ENCODE data around the gene SCAP.
A peak's percentile ranks its signal among the peaks of the same experiment; 100 is the strongest.
"Not testable (repeated sequence)": the region's sequence is repeated elsewhere in the genome, so short reads cannot be mapped to it uniquely, and the experiment has no call there.

Gene SCAP

DNA sequence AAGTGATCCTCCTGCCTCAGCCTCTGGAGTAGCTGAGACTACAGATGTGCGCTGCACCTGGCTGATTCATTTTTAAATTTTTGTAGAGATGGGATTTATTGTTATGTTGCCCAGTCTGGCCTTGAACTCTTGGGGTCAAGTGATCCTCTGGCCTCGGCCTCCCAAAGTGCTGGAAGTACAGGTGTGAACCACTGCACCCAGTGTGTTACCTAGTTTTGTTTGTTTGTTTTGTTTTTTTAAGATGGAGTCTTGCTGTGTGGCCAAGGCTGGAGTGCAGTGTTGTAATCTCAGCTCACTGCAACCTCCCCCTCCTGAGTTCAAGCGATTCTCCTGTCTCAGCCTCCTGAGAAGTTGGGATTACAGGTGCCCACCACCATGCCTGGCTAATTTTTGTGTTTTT, 82.8 kb downstream of the SCAP start:
- DNase-seq, result no peak

DNA sequence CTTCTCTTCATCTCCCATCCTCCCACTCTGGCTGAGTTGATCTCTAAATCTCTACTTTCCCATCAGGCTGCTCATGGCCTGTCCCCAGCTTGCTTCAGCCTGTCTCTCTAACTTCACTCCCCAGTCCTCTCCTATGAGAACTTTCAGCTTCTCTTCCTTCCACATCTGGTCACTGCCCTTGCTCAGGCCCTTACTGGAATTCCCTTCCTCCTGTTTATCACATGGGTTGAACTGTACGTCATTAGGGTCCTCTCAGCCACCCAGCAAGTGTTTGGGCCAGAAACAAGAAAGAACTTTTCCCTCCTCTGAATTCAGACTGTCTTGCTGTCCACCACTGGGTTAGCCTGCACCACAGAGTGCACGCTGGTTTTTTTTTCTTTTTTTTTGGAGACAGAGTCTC, 89.9 kb downstream of the SCAP start:
- DNase-seq, result no peak

DNA sequence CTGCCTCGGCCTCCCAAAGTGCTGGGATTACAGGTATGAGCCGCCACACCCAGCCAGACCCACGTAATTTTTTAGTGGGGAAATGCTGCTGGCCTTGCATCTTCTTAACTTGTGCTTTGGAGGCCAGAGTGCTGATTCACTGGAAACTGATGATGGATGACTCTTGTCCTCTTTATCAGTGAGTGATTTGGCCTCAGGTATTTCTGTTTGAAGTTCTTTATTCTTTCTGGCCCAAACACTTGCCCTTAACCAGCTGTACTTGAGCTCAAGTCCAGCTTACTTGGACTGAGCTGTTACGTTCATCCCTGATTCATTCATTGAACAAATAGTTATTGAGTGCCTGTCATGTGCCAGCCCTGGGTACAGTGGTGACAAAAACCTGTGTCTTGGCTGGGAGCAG, 90.7 kb downstream of the SCAP start:
- no peak for DNase-seq

DNA sequence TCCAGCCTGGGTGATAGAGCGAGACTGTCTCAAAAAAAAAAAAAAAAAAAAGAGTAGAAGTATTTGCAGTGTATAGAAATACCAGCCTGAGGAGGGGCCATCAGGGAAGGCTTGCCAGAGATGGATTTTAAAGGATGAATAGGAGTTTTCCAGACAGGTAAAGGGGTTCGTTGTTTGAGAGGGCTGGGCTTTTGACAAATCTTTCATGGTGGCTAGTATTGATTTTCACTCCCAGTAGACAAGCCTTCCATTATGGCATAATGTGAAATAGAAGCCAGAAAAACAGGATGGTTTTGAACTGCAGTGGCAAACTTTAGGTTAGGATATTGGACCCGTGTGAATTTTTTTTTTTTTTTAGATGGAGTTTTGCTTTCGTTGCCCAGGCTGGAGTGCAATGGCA, 91.3 kb downstream of the SCAP start:
- no peak for DNase-seq

DNA sequence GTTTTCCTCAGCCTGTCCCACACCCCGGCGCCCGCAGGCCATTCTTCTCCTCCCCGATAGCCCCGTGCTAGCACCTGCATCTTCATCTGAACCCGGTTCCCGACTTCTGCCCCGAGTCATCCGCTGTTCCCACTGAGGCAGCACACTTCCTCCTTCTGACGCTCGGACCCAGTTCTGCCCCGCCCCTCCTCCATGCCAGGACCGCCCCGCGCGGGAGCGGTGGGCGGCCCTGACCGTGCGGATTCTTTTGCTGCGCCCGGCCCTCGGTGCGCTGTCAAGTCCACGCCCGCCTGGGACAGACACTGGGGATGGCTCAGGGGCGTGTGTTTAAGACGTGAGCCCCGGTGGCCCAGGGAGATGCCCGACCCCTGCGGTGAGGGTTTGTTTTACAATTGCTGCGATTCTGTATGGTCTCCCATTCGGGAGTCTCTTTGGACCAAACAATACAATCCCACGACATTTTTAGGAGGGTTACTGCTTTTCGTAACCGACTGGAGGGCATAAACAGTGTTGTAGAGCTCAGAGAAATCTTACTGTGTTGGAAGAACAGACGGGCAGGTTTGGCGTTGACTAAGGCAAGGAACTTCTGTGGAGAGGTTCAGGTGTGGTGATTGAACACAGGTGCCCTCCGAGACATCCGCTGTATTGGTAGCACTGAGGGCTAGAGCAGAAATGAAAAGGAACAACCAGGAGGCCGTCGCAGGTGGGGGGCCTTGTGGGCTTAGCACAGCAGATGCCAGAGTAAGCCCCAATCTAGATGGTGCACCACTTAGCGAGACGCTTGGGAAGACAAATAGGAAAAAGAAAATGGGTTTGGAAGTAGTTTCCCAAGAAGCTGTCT, 94.2 kb downstream of the SCAP start:
- peak; percentile 92 for DNase-seq

DNA sequence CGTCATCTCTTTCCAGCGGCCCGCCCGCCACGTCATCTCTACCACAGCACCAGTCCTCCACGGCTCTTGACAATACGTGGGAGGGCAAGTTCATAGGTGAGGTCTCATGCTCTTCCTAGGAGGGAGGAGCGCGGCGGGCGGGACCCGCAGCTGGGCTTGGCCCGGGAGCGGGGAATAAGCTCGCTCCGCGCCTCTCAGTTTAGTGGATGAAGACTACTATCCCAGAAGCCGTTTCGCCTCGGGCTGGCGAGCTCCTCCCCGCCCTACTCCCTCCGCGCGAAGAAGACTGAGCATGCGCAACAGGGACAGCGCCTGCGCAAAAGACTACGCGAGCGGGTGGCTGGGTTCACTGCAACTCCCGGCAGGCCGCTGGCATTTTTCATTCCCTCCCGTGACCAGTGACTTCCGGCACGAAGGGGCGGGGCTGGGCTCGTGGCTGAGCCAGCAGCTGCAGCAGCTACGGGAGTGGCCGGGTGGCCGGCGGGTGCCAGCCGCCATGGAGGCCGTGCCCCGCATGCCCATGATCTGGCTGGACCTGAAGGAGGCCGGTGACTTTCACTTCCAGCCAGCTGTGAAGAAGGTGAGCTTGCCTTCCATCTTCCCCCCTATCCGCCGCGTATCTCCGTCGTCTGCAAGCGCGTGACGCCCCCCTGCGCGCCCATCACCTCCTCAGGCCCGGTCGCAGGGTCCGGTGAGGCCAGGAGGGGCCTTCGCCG, 95.0 kb downstream of the SCAP start, which contains the start of gene PTPN23:
Gene PTPN23 (plus strand): TSS at position 421 of the 716 bp plus-strand sequence. CDS start 76 bp downstream, at position 497.
- DNase-seq, result peak; percentile 99

DNA sequence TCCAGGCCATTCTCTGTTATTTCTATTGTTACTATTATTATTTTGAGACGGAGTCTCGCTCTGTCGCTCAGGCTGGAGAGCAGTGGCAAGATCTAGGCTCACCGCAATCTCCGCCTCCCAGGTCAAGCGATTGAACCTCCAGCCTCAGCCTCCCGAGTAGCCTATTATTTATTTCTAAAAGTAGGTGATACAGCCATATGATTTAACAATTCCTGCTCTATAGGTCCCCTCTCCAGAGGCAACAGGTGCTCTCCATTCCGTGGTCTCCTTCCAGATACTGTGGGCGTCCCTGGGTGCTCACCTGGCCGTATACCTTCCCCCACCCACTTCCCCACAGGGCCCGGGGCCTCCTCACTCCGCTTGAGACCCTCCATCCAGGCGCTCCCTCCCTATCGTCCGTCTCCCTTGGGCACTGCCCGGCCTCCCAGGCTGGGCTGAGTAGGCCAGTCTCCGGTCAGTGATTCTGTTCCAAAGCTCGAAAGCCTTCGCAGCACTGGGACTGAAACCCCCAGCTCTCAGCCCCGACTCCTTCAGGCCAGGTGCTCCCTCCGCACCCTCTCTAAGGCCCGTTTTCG, 95.6 kb downstream of the SCAP start:
- DNase-seq, result no peak

DNA sequence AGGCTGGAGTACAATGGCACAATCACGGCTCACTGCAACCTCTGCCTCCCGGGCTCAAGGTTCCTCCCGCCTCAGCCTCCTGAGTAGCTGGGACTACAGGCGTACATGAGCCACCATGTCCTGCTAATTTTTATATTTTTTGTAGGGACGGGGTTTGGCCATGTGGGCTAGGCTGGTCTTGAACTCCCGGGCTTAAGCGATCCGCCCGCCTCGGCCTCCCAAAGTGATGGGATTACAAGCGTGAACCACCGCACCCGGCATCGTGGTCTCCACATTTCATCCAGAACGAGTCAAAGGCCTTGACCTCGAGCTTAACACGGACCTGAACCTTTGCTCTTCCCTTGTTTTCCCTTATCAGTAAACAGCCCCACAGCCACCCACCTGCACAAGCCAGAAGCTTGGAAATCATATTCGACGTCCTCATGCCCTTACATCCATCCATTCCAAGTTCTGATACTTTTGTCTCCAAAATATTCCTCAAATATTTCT, 96.3 kb downstream of the SCAP start:
- no peak for DNase-seq

DNA sequence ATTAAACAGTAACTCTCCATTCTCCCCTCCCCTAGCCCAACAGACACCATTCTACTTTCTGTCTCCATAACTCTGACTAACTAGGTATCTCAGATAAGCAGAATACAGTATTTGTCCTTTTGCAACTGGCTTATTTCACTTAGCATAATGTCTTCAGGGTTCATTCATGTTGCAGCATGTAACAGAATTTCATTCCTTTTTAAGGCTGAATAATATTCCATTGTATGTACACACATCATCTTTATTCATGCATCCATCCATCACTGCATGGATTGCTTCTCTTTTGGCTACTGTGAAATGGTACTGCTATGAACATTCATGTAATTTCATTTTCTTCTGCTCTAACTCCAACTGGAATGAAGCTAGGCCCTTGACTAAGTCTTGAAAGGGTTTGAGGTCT, 96.9 kb downstream of the SCAP start:
- DNase-seq, result no peak

DNA sequence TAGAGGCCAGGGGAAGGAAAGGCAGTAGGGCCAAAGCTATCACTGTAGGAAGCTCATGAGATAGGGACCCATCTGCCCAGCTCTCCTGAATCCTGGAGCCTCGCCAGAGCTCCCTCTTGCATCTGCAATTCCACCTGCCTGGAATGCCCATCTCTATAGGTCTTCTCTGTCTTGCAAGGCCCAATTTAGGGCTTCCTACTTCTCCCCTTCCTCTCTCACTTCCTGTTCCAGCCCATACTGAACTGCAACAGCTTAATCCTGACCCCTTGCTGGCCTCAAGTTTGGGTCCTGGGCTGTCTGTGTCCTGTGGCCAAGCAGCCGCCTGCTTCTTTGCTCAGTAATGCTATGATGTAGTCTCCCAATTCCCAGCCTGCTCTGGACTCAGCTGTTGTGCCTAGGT, 98.6 kb downstream of the SCAP start:
- peak; percentile 56 for DNase-seq

DNA sequence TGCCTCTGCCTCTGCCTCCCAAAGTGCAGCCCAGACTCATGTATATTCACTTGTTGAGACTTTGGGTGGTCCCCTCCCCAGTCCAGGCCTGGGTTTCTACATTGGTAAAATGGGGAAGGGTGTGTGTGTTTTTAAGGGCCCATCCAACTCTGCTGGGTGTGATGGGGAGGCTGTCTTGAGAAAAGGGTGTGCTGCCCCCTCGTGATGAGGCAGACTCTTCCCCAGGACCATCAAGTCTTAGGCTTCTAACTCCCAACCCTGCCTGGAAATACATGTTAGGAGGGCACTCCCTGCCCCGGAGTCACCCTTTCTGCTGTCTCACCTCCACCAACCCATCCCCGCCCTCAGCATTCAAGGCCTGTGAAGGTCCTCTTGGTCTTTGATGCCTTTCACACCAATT, 99.3 kb downstream of the SCAP start:
- DNase-seq, result no peak

DNA sequence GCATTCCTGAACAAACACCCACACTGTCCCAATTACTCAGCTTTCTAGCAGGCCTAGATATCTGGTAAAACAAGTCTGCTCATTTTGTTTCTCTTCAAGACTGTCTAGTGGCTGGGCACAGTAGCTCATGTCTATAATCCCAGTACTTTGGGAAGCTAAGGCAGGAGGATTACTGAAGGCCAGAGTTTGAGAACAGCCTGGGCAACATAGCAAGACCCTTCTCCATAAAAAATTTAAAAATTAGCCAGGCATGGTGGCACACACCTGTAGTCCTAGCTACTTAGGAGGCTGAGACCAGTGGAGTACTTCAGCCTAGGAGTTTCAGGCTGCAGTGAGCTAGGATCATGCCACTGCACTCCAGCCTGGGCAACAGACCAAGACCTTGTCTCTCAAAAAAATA, 101.2 kb downstream of the SCAP start:
- no peak for DNase-seq

DNA sequence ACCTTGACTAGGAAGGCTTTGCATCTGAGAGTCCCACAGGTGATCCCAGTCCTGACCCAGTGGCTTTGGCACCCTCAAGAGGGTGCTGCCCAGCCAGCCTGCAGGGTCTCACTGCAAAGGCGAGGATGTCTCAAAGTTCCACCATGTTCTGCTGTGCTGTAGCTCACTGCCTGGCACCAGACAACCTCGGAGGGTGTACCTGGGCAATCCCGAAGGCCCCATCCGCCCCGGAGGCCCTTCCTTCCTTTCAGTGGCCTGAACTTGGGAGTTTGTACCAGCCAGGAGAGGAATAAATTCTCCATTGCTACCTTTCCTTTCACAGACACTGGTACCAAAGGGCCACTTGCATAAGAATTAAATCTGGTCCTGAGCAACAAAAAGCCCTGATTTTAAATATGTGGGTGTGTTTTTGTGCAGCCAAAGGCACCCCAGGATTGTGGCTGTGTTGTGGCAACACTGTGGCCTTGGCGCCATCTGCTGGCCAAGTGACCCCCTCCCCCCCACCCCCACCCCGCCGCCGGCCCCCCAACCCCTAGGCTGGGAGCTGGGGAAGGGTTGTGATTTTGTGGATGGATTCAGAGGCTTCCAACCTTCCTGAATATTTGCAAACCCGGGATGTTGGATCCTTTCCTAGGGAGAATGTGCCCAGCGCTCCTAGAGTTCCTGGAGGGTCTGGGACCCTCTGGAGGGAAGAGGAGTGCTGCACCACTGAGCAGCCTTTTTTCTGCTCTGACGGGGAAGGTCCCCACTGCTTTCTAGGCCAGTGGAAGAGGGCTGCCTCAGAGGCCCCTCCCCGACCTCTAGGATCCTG, 104.6 kb downstream of the SCAP start:
- peak; percentile 13 for DNase-seq

DNA sequence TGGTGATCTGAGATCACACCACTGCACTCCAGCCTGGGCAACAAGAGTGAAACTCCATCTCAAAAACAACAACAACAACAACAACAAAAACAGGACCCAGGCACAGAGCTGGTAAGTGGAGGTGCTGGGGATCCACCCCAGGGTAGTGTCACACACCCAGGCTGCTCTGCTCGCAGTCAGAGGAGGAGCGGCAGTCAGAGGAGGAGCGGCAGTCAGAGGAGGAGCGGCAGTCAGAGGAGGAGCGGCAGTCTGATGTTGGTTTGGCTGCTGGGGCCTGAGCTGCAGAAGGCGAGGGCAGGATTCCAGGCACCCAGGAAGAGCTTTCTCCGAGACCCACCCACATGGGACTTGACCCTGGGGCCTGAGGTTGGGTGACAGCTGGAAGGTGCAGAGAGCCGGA, 105.7 kb downstream of the SCAP start:
- DNase-seq, result not testable (repeated sequence)

DNA sequence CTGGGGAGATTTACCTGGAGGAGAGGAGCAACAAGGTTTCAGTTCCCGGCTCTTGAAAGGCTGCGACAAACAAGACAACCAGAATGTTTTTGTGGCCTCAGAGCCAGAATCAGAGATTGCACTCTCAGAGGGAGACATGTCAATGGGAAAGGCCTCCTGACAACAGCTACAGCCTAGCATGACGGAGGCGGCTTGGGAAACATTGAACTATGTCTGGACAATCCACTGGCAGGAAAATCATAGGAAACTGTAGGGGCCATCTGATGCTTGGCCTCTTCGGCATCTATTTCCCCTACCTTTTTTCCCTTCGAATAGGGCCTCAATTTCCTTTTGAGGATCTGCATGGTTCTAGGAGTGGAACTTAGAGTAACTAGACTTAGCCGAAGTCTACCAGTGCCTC, 108.1 kb downstream of the SCAP start:
- DNase-seq, result no peak

DNA sequence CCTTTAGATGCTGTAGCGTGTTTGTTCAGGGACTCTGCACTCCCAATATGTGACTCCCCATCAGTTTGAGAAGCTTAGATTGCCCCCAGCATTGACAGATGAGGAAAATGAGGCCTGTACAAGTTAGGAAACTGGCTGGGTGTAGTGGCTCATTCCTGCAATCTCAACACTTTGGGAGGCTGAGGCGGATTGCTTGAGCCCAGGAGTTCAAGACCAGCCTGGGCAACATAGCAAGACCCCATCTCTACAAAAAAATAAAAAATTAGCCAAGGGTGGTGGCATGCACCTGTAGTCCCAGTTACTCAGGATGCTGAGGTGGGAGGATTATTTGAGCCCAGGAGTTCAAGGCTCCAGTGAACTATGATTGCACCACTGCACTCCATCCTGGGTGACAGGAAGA, 108.9 kb downstream of the SCAP start:
- DNase-seq, result no peak

DNA sequence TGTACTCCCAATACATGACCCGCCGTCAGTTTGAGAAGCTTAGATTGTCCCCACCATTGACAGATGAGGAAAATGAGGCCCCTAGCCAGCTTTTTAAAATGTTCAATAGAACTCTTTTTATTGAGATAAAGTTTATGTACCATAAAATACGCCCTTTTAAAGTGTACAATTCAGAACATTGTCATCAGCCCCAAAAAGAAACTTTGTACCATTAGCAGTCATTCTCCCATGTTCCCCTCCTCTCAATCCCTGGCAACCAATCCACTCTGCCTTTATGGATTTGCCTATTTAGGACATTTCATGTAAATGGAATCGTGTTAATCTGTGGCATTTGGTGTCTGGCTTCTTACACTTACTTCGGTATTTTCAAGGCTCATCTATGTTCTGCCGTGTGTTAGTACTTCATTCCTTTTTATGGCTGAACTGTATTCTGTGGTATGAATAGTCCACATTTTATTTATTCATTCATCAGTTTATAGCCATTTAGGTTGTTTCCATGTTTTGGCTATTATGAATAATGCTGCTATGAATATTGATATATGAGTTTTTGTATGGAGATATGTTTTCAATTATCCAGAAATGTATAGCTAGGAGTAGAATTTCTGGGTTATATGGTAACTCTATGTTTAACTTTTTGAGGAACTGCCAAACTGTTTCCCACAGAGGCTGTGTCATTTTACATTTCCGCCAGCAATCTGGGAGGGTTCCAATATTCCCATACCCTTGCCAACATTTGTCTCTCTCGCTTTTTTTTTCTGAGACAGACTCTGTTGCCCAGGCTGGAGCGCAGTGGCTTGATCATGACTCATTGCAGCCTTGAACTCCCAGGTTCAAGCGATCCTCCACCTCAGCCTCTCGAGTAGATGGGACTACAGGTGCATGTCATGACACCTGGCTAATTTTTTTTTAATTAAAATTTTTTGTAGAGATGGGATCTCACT, 110.3 kb downstream of the SCAP start:
- no peak for DNase-seq

Data from inflammatory macrophage treated with lipopolysaccharide for 4 hours (primary cell).